ENCODE results near the gene CD36.

The CD36 gene

DNA sequence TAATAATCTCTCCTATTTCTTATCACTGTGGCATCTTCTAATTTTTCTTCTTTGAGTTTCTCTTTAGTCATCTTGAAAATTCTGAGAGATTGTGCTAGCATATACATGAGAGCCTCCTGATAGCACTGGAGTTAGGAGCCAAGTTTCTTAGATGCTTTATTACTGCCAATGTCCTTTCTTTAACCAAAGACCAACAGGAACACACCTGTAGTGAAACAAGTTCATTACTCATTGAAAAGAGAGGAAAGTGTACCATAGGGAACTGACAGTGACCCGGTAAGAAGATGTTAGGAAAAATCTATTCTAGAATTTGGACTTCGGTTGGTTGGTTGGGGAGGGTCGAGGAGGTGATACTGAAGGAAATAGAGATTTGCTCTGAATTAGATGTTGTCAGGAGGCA lies 27.1 kb upstream of the CD36 start:
- in situ Hi-C loops (cut with MboI; ENCODE audit: low pct_unique_long_range_greater_than_20kb, low sequenced_read_pairs, unreplicated experiment): no loop called here
- DNase-seq (ENCODE audit: low spot score): no peak
- no peak for TF ChIP-seq CTCF (IDR thresholded peaks at IDR 0.05; ENCODE audit: extremely low read depth, insufficient read depth, missing control alignments)

DNA sequence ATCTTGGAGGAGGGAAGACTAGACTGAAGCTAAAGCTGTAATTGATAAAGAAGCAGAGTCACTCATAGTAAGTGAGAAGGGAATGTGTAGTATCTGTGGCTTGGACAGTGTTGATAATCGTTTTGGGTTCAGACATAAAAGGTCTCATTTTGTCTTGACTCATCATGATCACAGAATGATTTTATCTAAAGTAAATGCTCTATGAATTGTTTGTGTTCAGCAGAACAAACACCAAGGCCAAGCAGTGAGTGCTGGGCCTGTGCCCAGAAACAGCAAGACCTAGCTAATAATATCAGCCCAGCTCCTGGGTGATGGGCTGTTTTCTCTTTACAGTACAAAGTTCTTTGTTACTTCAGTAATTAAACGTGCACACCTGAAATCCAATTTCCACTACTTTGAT lies 26.7 kb upstream of the CD36 start:
- TF ChIP-seq CTCF (IDR thresholded peaks at IDR 0.05; ENCODE audit: extremely low read depth, insufficient read depth, missing control alignments): no peak
- DNase-seq (ENCODE audit: low spot score): no peak
- in situ Hi-C loops (cut with MboI; ENCODE audit: low pct_unique_long_range_greater_than_20kb, low sequenced_read_pairs, unreplicated experiment): no loop called here

DNA sequence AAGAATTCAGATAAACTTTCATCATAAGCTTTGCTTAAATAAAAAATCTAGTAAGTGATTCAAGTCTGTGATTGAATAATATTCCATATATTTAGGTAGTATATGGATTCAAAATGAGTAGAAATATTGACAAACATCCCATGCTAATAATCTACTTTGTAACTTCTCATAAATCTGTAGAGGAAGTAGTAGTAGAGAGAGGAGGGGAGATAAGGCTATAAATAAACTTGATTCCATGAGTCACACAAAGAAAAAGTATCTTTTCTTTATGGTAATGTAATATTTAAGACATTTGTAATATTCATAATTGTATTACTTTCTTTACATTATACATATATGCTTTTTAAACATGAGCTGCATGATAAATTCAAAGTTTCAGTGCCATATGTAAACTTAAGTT lies 25.6 kb upstream of the CD36 start:
- in situ Hi-C loops (cut with MboI; ENCODE audit: low pct_unique_long_range_greater_than_20kb, low sequenced_read_pairs, unreplicated experiment): no loop called here
- no peak for TF ChIP-seq CTCF (IDR thresholded peaks at IDR 0.05; ENCODE audit: extremely low read depth, insufficient read depth, missing control alignments)
- DNase-seq (ENCODE audit: low spot score): no peak

DNA sequence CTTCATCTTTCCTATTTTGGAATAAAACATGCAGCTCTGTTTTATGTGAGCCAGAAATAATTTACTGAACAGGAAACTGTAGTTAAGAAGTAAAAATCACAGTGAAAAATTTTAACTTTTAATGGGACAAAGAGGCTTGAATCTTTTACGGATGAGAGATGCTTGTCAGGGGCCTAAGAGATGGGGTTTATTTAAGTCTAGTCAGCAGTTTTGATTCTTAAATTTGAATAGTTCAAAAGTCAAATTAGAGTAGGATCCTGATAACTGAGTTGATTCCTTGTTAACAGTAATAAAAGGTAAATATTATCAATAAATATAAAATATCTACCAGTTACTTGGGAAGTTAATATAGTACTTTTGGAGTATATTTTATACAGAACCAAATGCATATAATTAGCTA lies 24.9 kb upstream of the CD36 start:
- no peak for DNase-seq (ENCODE audit: low spot score)
- TF ChIP-seq CTCF (IDR thresholded peaks at IDR 0.05; ENCODE audit: extremely low read depth, insufficient read depth, missing control alignments): no peak
- in situ Hi-C loops (cut with MboI; ENCODE audit: low pct_unique_long_range_greater_than_20kb, low sequenced_read_pairs, unreplicated experiment): no loop called here

GRCh38 chr7:80614851-80615271 lies 23.6 kb upstream of the CD36 start:
- no peak for TF ChIP-seq CTCF (IDR thresholded peaks at IDR 0.05; ENCODE audit: extremely low read depth, insufficient read depth, missing control alignments)
- in situ Hi-C loops (cut with MboI; ENCODE audit: low pct_unique_long_range_greater_than_20kb, low sequenced_read_pairs, unreplicated experiment): no loop called here
- no peak for DNase-seq (ENCODE audit: low spot score)

GRCh38 chr7:80618096-80618495 lies 20.3 kb upstream of the CD36 start:
- in situ Hi-C loops (cut with MboI; ENCODE audit: low pct_unique_long_range_greater_than_20kb, low sequenced_read_pairs, unreplicated experiment): no loop called here
- TF ChIP-seq CTCF (IDR thresholded peaks at IDR 0.05; ENCODE audit: extremely low read depth, insufficient read depth, missing control alignments): no peak
- DNase-seq (ENCODE audit: low spot score): no peak

DNA sequence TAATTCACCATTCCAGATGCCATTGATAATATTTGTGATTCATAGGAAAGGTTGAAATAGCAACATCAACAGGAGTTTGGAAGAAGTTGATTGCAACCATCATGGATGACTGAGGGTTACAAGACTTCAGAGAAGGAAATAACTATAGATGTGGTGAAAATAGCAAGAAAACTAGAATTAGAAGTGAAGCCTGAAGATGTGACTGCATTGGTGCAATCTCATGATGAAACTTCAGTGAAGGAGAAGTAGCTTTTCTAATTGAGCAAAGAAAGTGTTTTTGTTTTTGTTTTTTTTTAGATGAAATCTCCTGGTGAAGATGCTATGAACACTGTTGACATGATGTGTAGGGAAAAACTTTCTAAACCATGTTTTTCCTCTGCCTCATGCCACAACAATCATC lies 18.7 kb upstream of the CD36 start:
- no peak for DNase-seq (ENCODE audit: low spot score)
- no peak for TF ChIP-seq CTCF (IDR thresholded peaks at IDR 0.05; ENCODE audit: extremely low read depth, insufficient read depth, missing control alignments)
- in situ Hi-C loops (cut with MboI; ENCODE audit: low pct_unique_long_range_greater_than_20kb, low sequenced_read_pairs, unreplicated experiment): no loop called here
